ENCODE results near the gene GUCY2C.

- TF ChIP-seq CTCF (IDR thresholded peaks at IDR 0.05): no peak
- TF ChIP-seq POLR2AphosphoS5 (IDR thresholded peaks at IDR 0.05): no peak
Measured at GRCh38 chr12:14572401-14572800, 124.0 kb downstream of the GUCY2C start.
